Body of pancreas (tissue), 4 donors: ENCODE results near the gene RFX4. TPM values are rescaled to one million over a fixed set of nuclear protein-coding genes. Genes with fewer than 3 reads are reported as not detected.

Source experiments
- ATAC-seq: fragments of 150-250 bp; one replicate; pipeline ENCODE4 v1.9.1; 2016
- DNase-seq, 4 donors: peaks; one replicate each; pipeline ENCODE4 v3.0.0-alpha.2; 2019
- H3K27ac ChIP-seq, 4 donors: fragments of 200-600 bp; sonication (generic); 1 replicate in 3 of 4; 2 replicates in 1 of 4; pipeline versions ENCODE4 v1.5.1 to v1.6.1; 2016 to 2019; ENCODE audit warnings: mild to moderate bottlenecking in 1 of 4, mixed read lengths in 1 of 4, moderate library complexity in 1 of 4
- H3K27me3 ChIP-seq, 2 donors: fragments of 200-600 bp; sonication (generic); one replicate each; pipeline ENCODE4 v1.6.0; 2016; ENCODE audit warnings: mild to moderate bottlenecking in 1 of 2
- H3K36me3 ChIP-seq, 2 donors: fragments of 200-600 bp; sonication (generic); replicated peaks in 1 of 2; 2 replicates each; pipeline ENCODE4 v1.5.1; 2016; ENCODE audit warnings: low read depth in 2 of 2; ENCODE audit not compliant: insufficient read depth in 1 of 2
- H3K4me1 ChIP-seq: fragments of 200-600 bp; sonication (generic); one replicate; pipeline ENCODE4 v1.6.0; 2016
- H3K4me3 ChIP-seq, 2 donors: fragments of 200-600 bp; sonication (generic); 1 replicate in 1 of 2; 2 replicates in 1 of 2; pipeline ENCODE4 v1.5.1; 2016 to 2019
- H3K9me3 ChIP-seq, 3 donors: fragments of 200-600 bp; sonication (generic); 1 replicate in 2 of 3; 2 replicates in 1 of 3; pipeline ENCODE4 v1.5.1; 2016
- CTCF ChIP-seq, 7 experiments: fragments of 450-650 bp in 4 of 7; fragments of 200-600 bp in 3 of 7; sonication (generic) in 3 of 7; IDR thresholded peaks; one replicate each; pipeline ENCODE4 v1.5.1; 2016 to 2019; ENCODE audit warnings: antibody characterized with exemption in 7 of 7
- POLR2A ChIP-seq, 3 donors: fragments of 450-650 bp; IDR thresholded peaks; one replicate each; pipeline ENCODE4 v1.6.1; 2016; ENCODE audit warnings: antibody characterized with exemption in 3 of 3, mild to moderate bottlenecking in 2 of 3
- whole genome bisulfite sequencing, 2 donors: methylation state at CpG; one replicate each; pipeline ENCODE4 v1.1.5; 2017; 5-methylcytosine and 5-hydroxymethylcytosine counted together
- intact Hi-C: fragments of 100-400 bp; cut with DNase I; formaldehyde crosslinking; loops from one replicate; pipeline ENCODE4 v1.15.1; 2023
- total RNA-seq, 2 donors: library from RNA; depleted of rRNA; stranded (reverse); fragments of >200 nt; gene quantifications; one replicate each; pipeline ENCODE4 v1.1.0, GENCODE V29; 2016

Gene RFX4
- total RNA-seq, 2 donors from 2014 or later: not detected

DNA sequence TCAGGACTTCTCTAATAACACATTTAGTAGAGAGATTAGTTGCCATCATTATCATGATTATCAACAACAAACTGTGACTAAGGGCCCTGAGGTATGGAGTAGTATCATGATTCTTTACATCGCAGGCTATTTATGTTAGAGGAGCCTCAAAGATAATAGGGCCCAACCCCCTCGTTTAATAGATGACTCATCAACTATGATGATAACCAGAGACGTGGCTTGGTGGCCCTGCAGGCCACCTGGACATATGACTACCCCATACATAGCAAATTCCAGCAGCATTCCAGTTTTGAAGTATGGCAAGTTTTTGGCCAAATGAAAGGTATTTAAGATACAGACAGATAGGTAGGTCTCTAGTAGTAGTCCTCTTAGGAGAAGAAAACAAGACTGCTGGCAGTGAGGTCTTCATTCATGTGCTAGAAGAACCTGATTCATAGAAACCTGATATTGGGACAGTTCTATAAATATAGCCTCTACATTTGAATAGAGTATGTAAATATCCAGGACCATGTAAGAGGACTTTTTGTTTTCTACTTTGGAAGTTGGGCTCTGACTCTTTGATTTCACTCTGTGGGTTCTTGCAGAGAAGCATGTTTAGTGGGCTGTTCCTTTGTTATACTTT lies 197.3 kb downstream of the RFX4 start:
- H3K4me3 ChIP-seq: no peak overlapping the region
- H3K27ac ChIP-seq: no peak overlapping the region
- no peaks in the 10 kb centered on the region for H3K9me3 ChIP-seq
- 15 to 30% methylated on average over 3 of the region's 3 CpGs for whole genome bisulfite sequencing, 2 donors
- no peaks in the 10 kb centered on the region for H3K27me3 ChIP-seq
- ATAC-seq (no peak), DNase-seq (no peak)
- H3K36me3 ChIP-seq: no peaks in the 10 kb centered on the region
- TF ChIP-seq POLR2A (IDR thresholded peaks at IDR 0.05): no peak
- TF ChIP-seq CTCF (IDR thresholded peaks at IDR 0.05): no peak
- H3K4me1 ChIP-seq: peaks cover 32% of the 10 kb centered on the region
- intact Hi-C loops: no loop called here

DNA sequence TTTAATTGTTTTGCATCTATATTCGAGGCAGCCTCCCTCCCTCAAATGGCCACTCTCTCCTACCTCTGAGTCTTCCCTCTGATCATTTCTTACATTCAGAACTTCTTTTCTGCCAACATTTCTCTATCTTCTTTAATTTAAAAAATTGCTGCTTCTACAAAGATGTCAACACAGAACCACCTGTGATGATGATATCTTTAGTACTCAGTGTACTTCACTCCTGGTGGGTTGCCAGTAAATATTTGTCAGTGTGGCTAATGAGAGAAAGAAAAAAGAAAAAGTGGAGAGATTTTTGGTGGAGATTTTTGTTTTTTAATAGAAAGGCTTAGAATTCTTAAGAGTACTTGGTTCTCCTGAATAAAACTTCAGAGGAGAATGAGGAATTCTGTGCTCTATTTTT lies 199.8 kb downstream of the RFX4 start:
- Histone ChIP-seq H3K36me3 (no peaks in the 10 kb centered on the region), H3K4me1 (peaks cover 24% of the 10 kb centered on the region), H3K27ac (no peak overlapping the region), H3K9me3 (no peaks in the 10 kb centered on the region), H3K4me3 (no peak overlapping the region), H3K27me3 (no peaks in the 10 kb centered on the region)
- no peak for TF ChIP-seq POLR2A (IDR thresholded peaks at IDR 0.05)
- no peak for TF ChIP-seq CTCF (IDR thresholded peaks at IDR 0.05)
- intact Hi-C loops: no loop called here
- no peak for ATAC-seq
- no peak for DNase-seq
- 48 to 59% methylated on average over 1 of the region's 1 CpG for WGBS, 2 donors

GRCh38 chr12:106783515-106783914 lies 200.7 kb downstream of the RFX4 start:
- Histone ChIP-seq H3K27ac (no peak overlapping the region), H3K9me3 (no peaks in the 10 kb centered on the region), H3K27me3 (no peaks in the 10 kb centered on the region), H3K4me3 (no peak overlapping the region), H3K4me1 (peaks cover 24% of the 10 kb centered on the region), H3K36me3 (no peaks in the 10 kb centered on the region)
- WGBS, 2 donors: 87 to 90% methylated on average over 5 of the region's 5 CpGs
- DNase-seq: no peak
- TF ChIP-seq POLR2A (IDR thresholded peaks at IDR 0.05): no peak
- no peak for TF ChIP-seq CTCF (IDR thresholded peaks at IDR 0.05)
- ATAC-seq: no peak
- intact Hi-C loops: no loop called here

DNA sequence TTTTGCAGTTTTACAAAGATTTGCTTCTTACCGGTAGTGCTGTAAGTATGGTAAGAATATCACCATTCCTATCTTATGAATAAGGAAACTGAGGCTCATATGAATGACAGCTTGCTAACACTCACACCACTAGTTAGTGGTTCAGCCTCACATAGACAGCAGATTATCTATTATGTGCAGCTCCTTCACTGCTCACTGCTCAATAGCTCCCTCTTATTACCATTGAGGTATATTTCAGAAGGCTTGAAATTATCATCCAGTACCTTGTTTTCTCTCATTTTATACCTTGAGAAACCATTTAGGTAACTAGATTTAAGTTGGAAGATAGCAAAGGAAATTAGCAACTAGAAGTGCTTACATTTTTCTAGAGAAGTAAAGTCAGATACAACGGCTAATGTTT lies 207.2 kb downstream of the RFX4 start:
- intact Hi-C loops: no loop called here
- peaks cover 0 to 3% of the 10 kb centered on the region in 2 donors for H3K36me3 ChIP-seq
- ATAC-seq: no peak
- H3K27ac ChIP-seq: no peak overlapping the region
- TF ChIP-seq POLR2A (IDR thresholded peaks at IDR 0.05) (no peak), CTCF (IDR thresholded peaks at IDR 0.05) (no peak)
- H3K27me3 ChIP-seq: no peaks in the 10 kb centered on the region
- no peak for DNase-seq
- no peak overlapping the region for H3K4me3 ChIP-seq
- H3K9me3 ChIP-seq: no peaks in the 10 kb centered on the region
- 62 to 65% methylated on average over 2 of the region's 2 CpGs for WGBS, 2 donors
- H3K4me1 ChIP-seq: no peaks in the 10 kb centered on the region

- no peaks in the 10 kb centered on the region for H3K9me3 ChIP-seq
- peaks cover 0 to 3% of the 10 kb centered on the region in 2 donors for H3K36me3 ChIP-seq
- TF ChIP-seq POLR2A (IDR thresholded peaks at IDR 0.05) (no peak), CTCF (IDR thresholded peaks at IDR 0.05) (no peak)
- intact Hi-C loops: no loop called here
- no peaks in the 10 kb centered on the region for H3K4me1 ChIP-seq
- no peak overlapping the region for H3K27ac ChIP-seq
- DNase-seq (no peak), ATAC-seq (no peak)
- no peak overlapping the region for H3K4me3 ChIP-seq
- no peaks in the 10 kb centered on the region for H3K27me3 ChIP-seq
These were observed 208.7 kb downstream of the RFX4 start for GRCh38 chr12:106791531-106791930.
